ENCODE data around the gene HS3ST5.

DNA sequence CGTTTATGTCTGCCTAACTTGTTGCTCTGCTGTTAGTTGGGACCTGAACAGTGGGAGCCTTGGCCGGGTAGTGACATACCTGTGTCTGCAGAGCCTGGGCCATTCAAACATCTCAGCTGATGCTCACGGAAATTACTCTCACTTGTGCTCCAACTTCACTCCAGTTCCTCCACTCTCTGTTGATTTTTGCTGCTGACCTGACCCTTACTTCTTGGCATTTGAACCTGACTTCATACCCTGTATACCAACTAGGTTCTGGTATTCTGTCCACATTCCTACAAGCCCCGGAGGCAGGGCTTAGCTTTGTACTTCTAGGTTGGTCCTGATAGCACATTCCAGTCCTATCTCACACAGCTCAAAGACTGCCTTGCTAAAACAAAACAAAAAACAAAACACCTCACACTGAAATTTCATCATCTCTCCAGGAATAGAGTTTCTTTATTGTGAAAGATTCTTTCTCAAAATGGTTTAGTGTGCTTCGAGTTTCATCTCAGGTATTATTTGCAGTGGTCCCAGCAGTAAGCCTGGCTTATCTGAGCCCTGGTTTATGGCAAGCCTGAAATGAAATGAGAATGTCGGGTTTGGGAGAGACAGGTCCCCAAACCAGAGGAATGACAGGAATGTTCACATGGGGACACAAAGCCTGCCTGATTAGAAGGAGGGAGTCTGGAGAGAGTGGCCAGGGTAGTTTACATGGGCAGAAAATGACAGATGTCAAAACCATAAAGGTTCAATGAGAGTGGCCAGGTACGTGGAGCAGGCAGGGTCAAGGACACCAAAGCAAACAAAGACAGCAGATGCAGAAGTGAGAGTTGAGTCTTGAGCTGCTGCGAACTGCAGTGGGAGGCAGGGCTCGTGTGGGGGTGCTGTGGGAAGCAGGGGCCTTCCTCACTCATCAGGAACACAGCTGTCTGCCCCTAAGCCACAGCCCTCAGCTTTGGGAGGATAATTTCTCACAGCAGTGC, 197.7 kb downstream of the HS3ST5 start:
- TF ChIP-seq SP1 (IDR thresholded peaks at IDR 0.05) (no peak), YY1 (IDR thresholded peaks at IDR 0.05) (no peak), NR2F2 (IDR thresholded peaks at IDR 0.05) (no peak), RXRA (IDR thresholded peaks at IDR 0.05) (no peak), RAD21 (IDR thresholded peaks at IDR 0.05) (no peak), HNF4G (IDR thresholded peaks at IDR 0.05) (no peak)
- TF ChIP-seq, protein P1, sequence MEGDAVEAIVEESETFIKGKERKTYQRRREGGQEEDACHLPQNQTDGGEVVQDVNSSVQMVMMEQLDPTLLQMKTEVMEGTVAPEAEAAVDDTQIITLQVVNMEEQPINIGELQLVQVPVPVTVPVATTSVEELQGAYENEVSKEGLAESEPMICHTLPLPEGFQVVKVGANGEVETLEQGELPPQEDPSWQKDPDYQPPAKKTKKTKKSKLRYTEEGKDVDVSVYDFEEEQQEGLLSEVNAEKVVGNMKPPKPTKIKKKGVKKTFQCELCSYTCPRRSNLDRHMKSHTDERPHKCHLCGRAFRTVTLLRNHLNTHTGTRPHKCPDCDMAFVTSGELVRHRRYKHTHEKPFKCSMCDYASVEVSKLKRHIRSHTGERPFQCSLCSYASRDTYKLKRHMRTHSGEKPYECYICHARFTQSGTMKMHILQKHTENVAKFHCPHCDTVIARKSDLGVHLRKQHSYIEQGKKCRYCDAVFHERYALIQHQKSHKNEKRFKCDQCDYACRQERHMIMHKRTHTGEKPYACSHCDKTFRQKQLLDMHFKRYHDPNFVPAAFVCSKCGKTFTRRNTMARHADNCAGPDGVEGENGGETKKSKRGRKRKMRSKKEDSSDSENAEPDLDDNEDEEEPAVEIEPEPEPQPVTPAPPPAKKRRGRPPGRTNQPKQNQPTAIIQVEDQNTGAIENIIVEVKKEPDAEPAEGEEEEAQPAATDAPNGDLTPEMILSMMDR (IDR thresholded peaks at IDR 0.05; ENCODE audit: low read depth, low read length, missing input control), result no peak
- TF ChIP-seq, protein P2, sequence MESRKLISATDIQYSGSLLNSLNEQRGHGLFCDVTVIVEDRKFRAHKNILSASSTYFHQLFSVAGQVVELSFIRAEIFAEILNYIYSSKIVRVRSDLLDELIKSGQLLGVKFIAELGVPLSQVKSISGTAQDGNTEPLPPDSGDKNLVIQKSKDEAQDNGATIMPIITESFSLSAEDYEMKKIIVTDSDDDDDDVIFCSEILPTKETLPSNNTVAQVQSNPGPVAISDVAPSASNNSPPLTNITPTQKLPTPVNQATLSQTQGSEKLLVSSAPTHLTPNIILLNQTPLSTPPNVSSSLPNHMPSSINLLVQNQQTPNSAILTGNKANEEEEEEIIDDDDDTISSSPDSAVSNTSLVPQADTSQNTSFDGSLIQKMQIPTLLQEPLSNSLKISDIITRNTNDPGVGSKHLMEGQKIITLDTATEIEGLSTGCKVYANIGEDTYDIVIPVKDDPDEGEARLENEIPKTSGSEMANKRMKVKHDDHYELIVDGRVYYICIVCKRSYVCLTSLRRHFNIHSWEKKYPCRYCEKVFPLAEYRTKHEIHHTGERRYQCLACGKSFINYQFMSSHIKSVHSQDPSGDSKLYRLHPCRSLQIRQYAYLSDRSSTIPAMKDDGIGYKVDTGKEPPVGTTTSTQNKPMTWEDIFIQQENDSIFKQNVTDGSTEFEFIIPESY (IDR thresholded peaks at IDR 0.05), result no peak
